NCI-H524 treated with DMSO at 0.1 percent for 48 hours (cell line): ENCODE results near the gene DEFB121.

Source experiments
- DNase-seq: peaks from one replicate; lab custom pipeline; 2025; lab: John Stamatoyannopoulos, UW

Gene DEFB121

DNA sequence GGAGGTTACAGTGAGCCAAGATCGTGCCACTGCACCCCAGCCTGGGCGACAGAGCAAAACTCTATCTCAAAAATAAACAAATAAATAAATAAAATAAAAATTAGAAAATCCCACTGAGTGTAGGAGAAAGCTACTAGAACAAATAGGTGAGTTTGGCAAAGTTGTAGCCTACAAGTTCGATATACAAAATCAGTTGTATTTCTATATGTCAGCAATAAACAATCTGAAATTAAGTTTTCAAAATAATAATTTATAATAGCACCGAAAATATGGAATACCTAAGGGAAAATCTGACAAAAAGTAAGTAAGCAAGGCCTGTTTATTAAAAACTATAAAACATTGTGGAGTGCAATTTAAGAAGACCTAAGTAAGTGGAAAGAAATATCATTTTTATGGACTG, 42.7 kb downstream of the DEFB121 start:
- DNase-seq, result no peak

DNA sequence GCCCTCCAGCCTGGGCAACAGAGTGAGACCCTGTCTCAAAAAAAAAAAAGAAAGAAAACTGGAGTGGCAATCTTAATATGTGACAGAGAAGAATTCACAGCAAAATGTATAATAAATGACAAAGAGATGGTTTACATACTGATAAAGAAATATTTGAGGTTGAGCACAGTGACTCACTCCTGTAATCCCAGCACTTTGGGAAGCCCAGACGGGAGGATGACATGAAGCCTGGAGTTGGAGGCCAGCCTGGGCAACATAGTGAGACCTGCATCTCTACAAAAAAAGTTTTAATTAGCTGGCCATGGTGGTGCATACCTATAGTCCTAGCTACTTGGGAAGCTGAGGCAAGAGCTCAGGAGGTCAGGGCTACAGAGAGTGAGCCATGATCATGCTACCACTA, 50.0 kb downstream of the DEFB121 start:
- DNase-seq, result no peak
